HG03571 (cell line): Measurements from ENCODE around the gene PARP6.
"Not testable (repeated sequence)": the region's sequence is repeated elsewhere in the genome, so short reads cannot be mapped to it uniquely, and the experiment has no call there.

Experiments
- ATAC-seq: cut with Tn5 transposase; IDR thresholded peaks from one replicate; pipeline ENCODE4 v1.9.1; 2021; ENCODE audit not compliant: unreplicated experiment

The PARP6 gene

DNA sequence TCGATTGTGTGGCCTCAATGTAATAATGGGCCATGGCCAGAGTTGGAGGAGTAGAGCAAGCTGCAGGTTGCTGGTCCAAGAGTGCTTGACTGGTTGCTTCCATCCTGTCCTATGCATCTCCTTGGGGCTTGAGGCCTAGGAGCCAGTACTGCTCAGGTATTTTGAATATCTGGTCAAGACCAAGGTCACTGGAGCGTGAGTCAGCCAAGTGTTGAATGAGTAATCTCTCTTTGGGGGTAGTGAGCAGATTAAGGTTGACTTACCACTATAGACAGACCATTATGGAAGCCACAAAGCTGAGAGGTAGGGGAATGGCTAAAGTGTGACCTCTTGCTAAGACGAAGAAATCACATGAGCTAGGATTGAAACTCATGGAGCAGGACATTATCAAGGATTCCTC lies 9.4 kb upstream of the PARP6 start:
- no peak for ATAC-seq

DNA sequence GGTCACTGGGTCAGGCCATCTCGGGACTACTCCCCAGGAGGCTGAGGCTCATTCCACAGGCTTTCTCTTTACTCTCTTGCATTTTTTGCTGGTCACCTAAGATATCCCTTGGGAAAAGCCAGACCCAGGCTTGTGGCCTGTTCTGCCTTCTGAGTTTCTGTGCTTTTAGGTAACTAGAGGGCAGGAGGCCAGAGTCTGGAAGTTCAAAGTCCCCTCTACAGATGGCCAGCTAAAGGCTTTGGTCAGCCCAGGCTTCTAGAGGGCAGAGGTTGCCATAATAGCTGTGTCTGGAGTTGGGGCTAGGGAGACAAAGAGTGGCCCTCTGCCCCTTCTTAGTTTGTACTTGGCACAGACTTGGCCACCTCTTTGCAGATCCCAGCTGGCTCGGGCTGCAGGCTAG lies 8.4 kb upstream of the PARP6 start:
- ATAC-seq: no peak

DNA sequence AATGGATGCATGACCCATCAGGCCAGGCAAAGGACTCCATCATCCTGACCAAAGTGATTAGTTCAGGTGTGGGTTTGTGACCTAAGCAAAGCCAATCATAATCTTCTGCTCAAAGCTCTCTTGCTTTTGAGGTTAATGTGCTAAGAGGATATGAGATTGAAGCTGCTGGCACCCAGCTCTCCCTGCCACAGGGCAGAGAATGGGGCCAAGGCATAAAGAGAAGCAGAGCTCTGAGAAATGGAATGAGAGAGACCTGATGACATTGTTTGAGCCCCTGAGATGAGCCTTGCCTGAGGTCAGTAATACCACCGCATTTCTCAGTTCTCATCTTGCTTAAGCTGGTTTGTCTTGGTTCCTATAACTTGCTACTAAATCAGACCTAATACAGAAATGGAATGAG lies 6.4 kb upstream of the PARP6 start:
- no peak for ATAC-seq

DNA sequence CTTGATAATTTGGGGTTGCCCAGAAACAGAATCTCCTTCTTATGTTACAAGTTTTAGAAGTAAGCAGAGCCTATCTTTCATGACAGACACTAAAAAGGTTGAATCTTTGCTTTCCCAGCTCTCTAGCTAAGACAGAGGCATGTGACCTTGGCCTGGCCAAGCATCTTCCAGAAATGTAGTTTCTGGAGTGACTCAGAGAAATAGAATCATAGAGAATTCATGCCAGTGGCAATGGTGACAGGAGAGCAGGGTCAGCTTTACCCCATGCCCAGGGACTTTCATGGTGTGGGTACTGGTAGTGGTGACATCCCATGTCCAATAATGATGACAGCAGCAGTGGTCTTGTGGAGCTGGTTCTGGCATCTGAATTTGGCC lies 4.0 kb upstream of the PARP6 start:
- no peak for ATAC-seq

DNA sequence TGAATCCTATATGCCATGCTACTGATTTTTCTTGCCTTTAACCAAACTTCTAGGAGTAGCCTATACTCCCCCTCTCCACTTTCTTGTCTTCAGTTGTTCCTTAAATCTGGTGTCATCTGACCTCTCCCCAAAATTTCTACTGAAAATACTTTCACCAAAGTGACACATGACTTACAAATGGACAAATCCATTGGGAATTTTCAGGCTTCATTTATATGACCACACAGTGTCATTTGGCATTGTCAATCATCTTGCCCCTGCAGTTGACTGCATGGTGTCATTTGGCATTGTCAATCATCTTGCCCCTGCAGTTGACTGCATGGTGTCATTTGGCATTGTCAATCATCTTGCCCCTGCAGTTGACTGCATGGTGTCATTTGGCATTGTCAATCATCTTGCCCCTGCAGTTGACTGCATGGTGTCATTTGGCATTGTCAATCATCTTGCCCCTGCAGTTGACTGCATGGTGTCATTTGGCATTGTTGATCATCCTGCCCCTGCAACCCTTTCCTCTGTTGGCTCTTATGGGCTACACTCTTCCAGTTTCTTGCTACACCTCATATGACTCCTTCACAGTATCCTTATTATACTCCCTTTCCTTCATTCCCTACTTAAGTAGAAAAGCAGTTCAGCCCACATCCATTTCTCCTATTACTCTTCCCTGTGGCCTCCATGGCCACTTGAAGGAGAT lies 3.4 kb upstream of the PARP6 start:
- not testable (repeated sequence) for ATAC-seq

DNA sequence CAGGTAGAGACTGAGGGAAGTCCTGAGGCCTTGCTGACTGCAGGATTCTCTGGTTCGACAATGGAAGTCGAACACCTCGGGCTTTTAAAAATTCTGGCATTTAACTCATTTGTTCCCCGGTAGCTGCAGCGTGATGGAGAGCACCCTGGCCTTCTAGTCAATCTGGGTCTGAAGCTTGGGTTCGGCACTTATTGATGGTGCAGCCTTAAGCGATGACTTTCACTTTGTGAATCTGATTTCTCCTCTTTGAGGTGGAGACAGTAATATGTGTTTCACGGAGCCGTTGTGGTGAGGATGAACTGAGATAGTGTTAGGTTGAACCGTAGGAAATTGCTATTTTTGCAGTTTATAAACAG lies 621 bp upstream of the PARP6 start:
- ATAC-seq: no peak

DNA sequence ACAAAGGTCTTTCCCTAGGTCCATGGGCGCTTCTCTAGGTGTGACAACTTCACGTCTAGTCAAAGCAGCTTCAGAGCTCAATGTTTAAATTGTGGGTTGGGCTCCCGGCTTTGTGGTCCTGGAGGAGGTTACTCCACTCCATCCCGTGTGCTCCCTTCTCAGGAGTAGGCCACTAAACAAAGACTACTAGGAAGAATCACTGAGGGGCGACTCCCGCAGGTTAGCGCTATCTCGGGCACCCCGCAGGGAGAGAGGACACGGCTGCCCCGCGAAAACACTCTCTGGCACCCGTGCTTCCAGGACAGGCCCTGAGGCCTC lies 500 bp downstream of the PARP6 start:
- ATAC-seq: no peak

DNA sequence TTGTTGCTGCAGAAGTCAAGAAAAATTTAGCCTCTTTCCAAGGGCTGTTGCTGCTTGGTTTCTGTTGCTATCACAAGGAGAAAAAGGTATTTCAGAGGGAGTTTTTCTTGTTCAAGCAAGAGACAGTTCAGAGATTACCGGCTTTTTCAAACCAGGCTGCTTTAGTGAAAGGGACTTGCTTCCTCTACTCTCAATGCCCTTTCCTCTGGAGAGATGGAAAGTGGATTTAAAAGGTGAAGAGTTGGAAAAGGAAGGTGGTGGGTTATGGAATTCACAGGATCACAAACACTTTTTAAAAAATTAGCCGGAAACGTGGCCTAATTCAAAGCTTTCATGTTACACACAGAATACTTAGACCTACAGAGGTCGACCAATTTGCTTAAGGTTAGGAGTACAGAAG lies 1.1 kb downstream of the PARP6 start:
- ATAC-seq: no peak

DNA sequence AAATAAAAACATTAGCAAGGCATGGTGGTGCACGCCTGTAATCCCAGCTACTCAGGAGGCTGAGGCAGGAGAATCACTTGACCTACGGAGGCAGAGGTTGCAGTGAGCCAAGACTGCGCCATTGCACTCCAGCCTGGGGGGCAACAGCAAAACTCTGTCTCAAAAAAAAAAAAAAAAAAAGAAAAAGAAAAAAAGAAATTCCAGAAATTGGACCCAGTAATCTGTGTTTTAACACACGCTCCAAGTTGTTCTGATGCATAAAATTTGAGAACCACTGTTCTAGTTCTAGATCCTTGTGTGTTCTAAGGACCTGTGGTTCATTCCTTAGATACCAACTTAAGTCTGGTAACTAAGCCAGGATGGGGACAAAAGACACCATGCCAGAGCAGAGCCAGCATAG lies 2.6 kb downstream of the PARP6 start:
- ATAC-seq: no peak

DNA sequence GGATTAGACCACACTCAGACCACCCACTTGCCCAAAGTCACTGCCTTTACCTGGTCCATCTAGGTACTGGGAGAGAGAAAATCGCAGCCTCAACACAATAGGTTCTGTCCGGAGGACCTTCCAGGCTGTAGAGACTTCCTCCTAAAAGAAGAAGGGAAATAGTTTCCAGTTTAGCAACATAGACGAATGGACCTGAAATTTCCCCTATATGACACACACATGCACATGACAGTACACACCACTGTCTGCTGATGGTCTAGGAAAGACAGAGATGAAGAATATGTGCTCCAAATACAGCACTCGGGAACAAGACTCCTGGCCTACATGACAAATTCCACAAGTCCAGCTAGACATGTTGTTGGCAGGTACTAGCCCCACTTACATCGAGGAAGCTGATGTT lies 7.3 kb downstream of the PARP6 start:
- no peak for ATAC-seq

DNA sequence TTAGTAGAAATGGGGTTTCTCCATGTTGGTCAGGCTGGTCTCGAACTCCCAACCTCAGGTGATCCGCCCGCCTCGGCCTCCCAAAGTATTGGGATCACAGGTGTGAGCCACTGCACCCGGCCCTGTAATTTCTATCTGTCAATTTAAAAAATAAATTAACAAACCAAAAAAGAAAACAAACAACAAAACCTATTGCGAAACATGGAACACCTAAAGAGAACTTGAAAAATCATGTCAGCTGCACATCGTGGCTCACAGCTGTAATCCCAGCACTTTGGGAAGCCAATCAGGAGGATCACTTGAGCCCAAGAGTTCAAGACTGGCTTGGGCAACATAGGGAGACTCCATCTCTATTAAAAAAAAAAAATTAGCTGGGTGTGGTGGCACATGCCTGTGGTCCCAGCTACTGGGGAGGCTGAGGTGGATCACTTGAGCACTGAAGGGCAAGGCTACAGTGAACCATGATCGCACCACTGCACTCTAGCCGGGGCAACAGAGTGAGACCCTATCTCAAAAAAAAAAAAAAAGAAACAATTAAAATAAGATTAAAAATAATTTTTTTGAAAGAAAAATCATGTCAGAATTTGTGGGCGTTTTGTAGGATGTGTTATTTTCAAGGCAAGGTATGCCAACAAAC lies 19.6 kb downstream of the PARP6 start:
- ATAC-seq: no peak

DNA sequence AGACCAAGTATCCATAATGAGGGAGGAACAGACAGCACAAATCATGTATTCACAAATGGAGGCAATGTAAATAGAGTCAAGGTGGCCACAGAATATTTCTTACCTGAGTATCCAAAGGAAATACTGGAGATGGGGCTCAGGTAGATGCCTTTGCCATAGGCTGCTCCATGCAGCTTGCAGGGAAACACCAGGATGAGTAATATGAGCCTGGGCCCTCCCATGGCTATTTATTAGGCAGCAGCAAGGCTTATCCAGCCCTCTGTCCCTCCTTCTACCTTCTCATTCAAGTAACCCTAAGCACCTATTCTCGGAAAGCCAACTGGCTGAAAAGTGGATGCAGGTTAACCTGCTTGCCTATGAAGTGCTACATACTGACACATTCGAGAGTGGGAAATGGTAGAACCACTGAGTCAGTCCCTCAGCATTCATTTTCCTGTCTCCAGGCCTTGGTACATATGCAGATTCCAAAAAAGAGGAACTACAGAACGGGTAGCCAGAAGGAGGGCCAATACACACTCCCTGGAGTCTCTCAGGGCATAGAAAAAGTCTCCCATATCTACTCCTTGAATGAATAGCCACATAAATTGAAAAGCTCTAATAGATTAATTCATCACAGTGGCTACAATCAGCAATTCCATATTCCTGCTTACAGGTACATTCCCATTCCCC lies 23.1 kb downstream of the PARP6 start:
- no peak for ATAC-seq

DNA sequence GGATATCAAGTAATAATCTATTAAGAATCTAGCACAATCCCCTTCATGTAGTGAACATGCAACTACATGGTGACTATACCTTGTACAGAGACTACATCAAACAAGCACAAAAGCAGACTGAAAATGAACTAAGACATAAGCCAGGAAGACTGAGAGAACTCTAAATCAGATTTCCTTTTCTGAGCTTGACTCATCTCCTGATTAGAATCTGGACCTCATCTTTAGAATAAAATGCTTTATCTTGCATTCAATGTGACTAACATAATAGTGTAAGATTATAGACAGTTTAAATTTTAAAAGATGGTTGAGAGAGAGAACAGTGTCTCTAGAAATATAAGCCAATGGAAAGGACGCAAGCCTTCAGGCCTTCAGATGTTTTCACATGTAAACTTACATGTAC lies 23.8 kb downstream of the PARP6 start:
- no peak for ATAC-seq

DNA sequence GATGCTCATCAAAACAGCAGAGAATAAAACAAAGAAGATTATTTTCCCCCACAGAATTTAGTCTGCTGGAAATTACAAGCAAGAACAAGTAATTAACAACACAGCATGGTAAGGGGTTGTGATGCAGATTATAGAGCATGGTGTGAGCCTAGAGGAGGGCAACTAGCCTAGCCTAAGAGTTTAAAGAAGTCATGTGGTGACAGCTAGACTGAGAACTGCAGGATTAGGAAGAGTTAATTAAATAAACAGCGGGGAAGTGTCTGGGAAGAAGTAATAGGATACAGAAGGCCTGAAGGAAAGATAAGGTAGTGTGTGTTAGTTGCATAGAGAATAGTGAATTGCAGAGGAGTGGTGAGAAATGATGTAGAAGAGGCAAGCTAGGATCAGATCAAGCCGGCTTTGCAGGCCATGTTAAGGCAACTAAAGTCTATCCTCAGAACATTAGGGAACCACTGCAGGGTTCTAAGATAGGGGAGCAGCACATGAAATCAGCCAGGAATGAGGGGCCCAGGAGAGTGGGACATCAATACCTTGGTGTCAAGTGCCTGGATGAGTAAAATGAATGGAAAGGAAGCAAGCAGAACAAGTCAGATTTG lies 29.5 kb downstream of the PARP6 start:
- ATAC-seq: no peak

DNA sequence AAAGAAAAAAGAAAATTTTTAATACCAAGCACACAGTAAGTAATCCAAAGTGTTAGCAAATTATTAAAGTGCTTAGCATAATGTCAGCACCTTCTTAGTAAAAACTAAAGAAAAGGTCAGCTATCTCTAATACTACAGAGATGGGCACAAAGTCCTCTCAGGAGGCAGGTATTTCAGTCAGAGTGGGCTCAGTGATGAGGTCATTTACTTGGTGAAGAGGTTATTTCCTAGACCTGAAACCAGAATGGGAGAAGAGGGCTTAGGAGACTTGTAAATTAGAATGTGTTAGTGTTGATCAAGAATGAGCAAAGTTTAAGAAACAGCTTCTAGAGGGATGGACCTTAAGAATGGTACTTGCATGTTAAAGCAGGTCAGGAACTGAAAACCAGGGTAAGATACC lies 32.7 kb downstream of the PARP6 start:
- ATAC-seq: no peak

DNA sequence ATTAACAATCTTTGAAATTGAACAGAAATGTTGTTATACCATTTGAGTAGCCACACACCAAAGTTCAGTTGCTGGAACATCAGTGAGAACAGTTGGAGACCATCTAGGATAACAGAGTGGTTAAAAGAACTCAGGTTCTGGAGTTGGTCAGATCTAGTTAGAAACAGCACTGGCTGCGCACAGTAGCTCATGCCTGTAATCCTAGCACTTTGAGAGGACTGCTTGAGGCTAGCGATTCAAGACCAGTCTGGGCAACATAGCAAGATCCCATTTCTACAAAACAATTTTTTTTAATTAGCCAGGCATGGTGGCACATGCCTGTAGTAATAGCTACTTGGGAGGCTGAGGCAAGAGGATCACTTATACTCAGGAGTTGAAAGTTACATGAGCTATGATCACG lies 33.8 kb downstream of the PARP6 start:
- no peak for ATAC-seq

DNA sequence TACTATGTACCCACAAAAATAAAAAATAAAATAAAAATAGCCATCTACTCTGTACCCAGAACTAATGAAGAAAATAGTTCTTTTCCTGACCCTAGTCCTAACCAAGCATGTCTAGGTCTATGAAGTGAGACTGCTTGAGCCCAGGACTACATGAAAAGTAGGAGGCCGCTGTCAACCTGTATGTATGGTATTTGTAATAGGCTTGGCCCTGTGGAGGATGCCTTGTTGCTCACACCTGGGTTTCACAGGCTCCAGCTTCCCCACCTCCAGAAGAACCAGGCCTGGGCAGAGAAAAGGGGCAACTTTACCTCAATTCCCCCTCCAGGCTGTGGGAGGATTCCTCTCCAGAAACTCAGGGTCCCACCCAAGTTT lies 34.5 kb downstream of the PARP6 start:
- no peak for ATAC-seq

DNA sequence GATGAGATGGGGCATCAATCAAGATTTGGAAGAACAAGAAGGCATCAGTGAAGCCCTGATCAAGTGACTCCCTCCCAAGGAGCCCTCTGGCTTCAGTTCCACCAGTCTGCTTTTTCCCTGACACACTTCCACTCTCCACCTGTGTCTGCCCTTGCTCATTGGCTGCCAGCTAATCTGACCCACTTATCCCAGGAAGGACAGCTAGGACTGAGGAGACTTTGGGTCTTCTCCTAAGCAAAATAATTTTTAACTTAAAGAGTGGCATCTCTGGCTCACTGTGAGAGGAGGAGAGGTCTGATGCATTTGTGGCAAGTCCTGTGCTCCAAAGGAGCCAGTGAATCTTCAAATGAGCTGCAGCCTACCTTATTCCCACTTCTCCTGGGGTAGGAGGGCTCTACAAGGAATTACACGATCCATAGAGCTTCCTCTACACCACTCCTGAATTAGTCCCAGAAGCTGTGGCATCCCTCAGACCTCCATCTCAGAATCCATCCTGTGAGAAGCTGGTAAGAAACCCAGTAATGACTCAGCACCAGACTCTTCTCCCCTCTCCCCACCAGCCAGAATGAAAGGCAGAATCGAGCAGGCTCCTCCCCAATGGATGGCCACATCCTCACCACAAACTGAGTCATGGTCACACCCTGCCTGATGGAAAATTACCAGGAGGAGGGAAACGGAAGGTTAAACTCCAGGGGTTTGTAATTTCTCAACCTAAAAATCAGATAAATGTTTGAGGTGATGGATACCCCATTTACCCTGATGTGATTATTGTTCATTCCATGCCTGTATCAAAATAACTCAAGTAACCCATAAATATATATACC lies 35.1 kb downstream of the PARP6 start:
- peak; percentile 61 for ATAC-seq

DNA sequence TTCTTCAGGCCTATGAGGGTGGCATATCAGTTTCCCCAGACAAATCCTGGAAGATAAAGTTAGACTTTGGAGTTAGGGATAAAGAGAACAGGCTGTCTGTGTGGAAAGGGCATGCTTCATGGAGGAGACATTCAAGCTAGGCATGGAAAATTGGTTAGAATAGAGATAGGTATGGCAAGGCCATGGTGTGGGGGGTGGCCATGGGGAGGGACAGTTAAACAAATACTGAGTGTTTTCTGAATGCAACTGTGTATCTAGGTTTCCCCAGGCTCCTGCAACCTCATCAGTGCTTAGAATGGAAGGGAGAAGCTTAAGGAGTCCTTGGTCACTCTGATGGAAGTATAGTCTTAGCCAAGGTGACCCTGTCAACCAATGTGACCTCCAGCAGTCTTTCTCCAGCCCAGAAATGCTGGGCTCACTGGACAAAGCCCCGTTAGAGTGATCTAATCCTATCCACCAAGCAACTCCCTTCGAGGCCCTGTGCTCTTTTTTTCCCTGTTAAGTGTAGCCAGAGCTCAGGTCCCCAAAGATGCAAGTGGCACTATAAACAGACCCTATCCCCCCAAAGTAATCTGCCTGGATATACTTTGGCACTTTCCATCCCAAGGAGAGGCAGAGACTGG lies 35.9 kb downstream of the PARP6 start:
- no peak for ATAC-seq

DNA sequence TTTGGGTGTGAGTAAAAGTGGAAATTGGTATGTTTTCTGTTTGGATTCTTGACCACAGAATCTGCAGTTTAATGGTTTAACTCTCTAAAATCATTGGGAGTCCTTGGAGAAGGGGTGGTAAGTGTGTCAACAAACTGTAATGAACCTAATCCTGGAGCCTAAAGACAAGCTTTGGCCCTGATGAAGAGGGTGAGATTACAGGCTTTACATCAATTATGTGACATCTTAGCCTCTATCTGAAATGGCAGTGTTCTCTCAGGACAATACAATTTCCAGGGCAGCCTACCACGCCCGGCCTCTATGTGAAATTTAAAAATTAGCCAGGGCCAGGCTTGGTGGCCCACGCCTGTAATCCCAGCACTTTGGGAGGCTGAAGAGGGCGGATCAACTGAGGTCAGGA lies 37.1 kb downstream of the PARP6 start:
- no peak for ATAC-seq

DNA sequence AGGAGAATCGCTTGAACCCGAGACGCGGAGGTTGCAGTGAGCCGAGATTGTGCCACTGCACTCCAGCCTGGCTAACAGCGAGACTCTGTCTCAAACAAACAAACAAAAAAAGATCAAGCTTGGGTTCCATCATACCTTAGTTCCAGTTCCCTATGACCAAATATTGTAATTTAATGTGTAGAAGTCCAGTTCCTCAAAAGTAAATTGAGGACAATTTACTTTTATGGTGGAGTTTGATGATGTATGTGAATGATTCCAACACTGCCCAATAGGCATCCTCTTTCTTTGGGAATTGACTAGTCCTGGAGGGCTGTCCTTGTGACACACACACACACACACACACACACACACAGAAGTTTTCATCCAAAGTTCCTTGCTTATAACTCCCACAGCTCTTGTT lies 38.6 kb downstream of the PARP6 start:
- ATAC-seq: no peak
